ENCODE data around the gene EIF4G3. TPM values are rescaled to one million over a fixed set of nuclear protein-coding genes. Genes with fewer than 3 reads are reported as not detected.
A peak's percentile ranks its signal among the peaks of the same experiment; 100 is the strongest.
"Not testable (repeated sequence)": the region's sequence is repeated elsewhere in the genome, so short reads cannot be mapped to it uniquely, and the experiment has no call there.

Gene EIF4G3
- total RNA-seq, 4 donors from 2014 or later: 28.3 to 55.5 (median 35.5) TPM

DNA sequence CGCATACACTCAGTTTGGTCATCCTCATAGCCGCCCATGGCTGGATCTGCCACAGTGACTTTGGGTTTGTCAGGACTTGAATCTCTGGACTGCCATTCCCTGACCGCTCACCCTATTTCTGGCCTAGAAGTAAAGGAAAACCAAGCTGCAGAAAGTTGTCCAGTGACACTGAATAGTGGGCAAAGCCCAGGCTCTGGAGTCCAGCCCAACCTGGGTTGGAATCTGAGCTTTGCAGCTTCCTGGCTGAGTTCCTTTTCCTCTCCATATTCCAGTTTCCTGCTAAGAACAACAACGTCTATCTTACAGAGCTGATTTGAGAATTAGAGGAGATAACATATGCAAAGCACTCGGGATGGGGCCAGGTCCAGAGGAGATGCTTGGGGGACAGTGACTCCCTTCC lies 15.6 kb upstream of the EIF4G3 start:
- peak overlapping the region in 2 of 4 donors; percentile 14 to 26 for H3K27ac ChIP-seq
- intact Hi-C loops (cut with DNase I): loop anchor here (5.0 kb wide), 1 partner anchor 495 kb away; no protein-coding TSS in a partner anchor
- no peak for DNase-seq

DNA sequence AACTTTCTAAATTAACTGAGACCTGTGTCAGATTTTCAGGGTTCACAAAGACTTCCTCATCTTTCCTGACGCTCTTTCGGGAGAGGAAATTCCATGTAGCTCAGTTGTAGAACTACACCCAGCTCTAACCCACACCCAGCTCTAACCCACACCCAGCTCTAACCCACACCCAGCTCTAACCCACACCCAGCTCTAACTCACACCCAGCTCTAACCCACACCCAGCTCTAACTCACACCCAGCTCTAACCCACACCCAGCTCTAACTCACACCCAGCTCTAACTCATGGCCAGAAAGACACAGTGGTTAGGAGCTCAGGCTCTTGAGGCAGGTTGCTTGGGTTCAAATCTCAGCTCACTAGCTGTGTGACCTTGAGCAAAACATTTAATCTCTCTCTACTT lies 14.1 kb upstream of the EIF4G3 start:
- H3K27ac ChIP-seq: peak overlapping the region in 2 of 4 donors; percentile 12 to 43
- DNase-seq, H3K36me3 ChIP-seq, H3K9me3 ChIP-seq, H3K27me3 ChIP-seq, H3K4me3 ChIP-seq: not testable (repeated sequence)
- peak in 1 of 6 experiments; percentile 16 for TF ChIP-seq CTCF (IDR thresholded peaks at IDR 0.05)
- intact Hi-C loops (cut with DNase I): loop anchor here (5.0 kb wide), 1 partner anchor 493 kb away; no protein-coding TSS in a partner anchor
- H3K4me1 ChIP-seq: peaks cover 0 to 52% (median 8%) of the 10 kb centered on the region in 3 donors
- 24 to 31% methylated on average over 2 of the region's 2 CpGs for WGBS, 2 donors

More for the DNA sequence above, 15.6 kb upstream of the EIF4G3 start:
- Histone ChIP-seq H3K4me3 (no peak overlapping the region), H3K9me3 (no peaks in the 10 kb centered on the region), H3K4me1 (peaks cover 0 to 52% (median 8%) of the 10 kb centered on the region in 3 donors), H3K27me3 (peaks cover 0 to 2% (median 0%) of the 10 kb centered on the region in 4 donors), H3K36me3 (no peaks in the 10 kb centered on the region)
- 59 to 63% methylated on average over 5 of the region's 5 CpGs for WGBS, 2 donors
- TF ChIP-seq POLR2A (IDR thresholded peaks at IDR 0.05) (no peak), CTCF (IDR thresholded peaks at IDR 0.05) (no peak)

DNA sequence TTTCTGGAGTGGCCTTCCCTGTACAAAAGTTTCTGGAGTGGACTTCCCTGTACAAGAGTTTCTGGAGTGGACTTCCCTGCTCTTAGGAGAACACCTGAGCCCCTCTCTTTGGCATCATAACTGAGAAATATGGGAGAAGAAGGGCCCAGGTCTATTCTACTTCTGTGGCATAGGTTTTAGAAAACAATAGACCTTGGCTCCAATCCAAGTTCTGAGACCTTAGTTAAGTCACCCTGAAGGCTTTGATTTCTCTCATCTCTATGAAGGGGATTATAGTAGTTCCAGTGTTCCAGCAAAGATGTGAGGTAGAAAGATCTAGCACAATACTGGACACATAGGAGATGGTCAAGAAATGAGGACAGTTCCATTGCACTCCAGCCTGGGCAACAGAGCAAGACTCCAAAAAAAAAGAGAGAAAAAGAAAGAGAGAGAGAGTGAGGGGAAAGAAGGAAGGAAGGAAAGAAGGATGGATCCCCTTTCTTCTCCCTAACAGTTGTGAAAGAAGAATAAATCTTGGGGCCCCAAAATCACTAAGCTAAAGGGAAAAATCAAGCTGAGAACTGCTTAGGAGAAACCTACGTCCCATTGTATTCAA lies 13.3 kb upstream of the EIF4G3 start:
- intact Hi-C loops (cut with DNase I): loop anchor here (5.0 kb wide), 1 partner anchor 493 kb away; no protein-coding TSS in a partner anchor
- no peaks in the 10 kb centered on the region for H3K36me3 ChIP-seq
- no peaks in the 10 kb centered on the region for H3K9me3 ChIP-seq
- peaks cover 0 to 45% (median 8%) of the 10 kb centered on the region in 3 donors for H3K4me1 ChIP-seq
- H3K27me3 ChIP-seq: peaks cover 0 to 2% (median 0%) of the 10 kb centered on the region in 4 donors
- TF ChIP-seq CTCF (IDR thresholded peaks at IDR 0.05) (no peak), POLR2A (IDR thresholded peaks at IDR 0.05) (no peak)
- no peak overlapping the region for H3K4me3 ChIP-seq
- 92% methylated on average over 1 of the region's 1 CpG for WGBS, 2 donors
- DNase-seq: no peak
- peak overlapping the region in 2 of 4 donors; percentile 12 to 43 for H3K27ac ChIP-seq

DNA sequence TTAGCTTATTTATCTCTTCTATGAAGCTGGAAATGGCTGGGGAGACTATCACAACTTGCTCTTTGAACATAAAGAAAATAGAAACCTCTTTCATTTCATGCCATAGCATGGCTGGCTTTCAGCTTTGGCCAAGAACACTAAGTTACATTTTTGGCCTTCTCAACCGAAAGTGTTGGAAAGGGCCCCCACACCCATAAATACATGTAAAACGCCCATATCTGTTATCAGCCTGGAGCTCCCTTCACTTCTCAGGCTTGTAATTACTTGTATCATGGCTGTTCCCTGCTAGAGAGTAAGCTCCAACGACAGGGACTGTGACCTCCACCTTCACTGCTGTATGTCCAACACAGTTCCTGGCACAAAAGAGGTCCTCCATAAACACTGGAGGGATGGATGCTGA lies 12.7 kb upstream of the EIF4G3 start:
- Histone ChIP-seq H3K4me3 (no peak overlapping the region), H3K27ac (no peak overlapping the region), H3K4me1 (peaks cover 0 to 45% (median 8%) of the 10 kb centered on the region in 3 donors), H3K9me3 (no peaks in the 10 kb centered on the region), H3K36me3 (no peaks in the 10 kb centered on the region), H3K27me3 (no peaks in the 10 kb centered on the region)
- WGBS, 2 donors: 56 to 60% methylated on average over 2 to 3 of the region's 3 CpGs
- no peak for DNase-seq
- TF ChIP-seq POLR2A (IDR thresholded peaks at IDR 0.05): no peak
- no peak for TF ChIP-seq CTCF (IDR thresholded peaks at IDR 0.05)
- intact Hi-C loops (cut with DNase I): no loop called here

- Histone ChIP-seq H3K36me3 (no peaks in the 10 kb centered on the region), H3K4me1 (peaks cover 8 to 54% (median 8%) of the 10 kb centered on the region in 3 donors), H3K27ac (no peak overlapping the region), H3K4me3 (no peak overlapping the region), H3K27me3 (no peaks in the 10 kb centered on the region), H3K9me3 (no peaks in the 10 kb centered on the region)
- no peak for DNase-seq
- TF ChIP-seq POLR2A (IDR thresholded peaks at IDR 0.05): no peak
- no peak for TF ChIP-seq CTCF (IDR thresholded peaks at IDR 0.05)
- WGBS, 2 donors: 91 to 92% methylated on average over 3 of the region's 3 CpGs
- intact Hi-C loops (cut with DNase I): no loop called here
Measured at GRCh38 chr1:21188235-21188634, 11.5 kb upstream of the EIF4G3 start.

Measured in esophagus squamous epithelium (tissue), 5 donors.